HCT116 (cell line): ENCODE results near the gene TSPAN2. TPM values are rescaled to one million over a fixed set of nuclear protein-coding genes. Genes with fewer than 3 reads are reported as not detected.

Experiments used
- ATAC-seq: fragments of 200-7000 bp; cut with Tn5 transposase; 2 replicates; pipeline ENCODE4 v1.9.1; 2020; ENCODE audit warnings: mild to moderate bottlenecking, moderate library complexity
- BruUV-seq: library from RNA; stranded (reverse); fragments of 400-500 nt; replicated peaks from 2 replicates; lab custom pipeline; 2021; lab: Mats Ljungman, UMichigan
- CTCF ChIA-PET: fragments of 300-600 bp; sonication (Branson Sonifier 250); formaldehyde crosslinking; loops from one replicate; lab custom pipeline; 2021; ENCODE audit warnings: antibody characterized with exemption; lab: Charles Lee
- POLR2A ChIA-PET: fragments of 300-600, 350-600 bp; sonication (Branson Sonifier 250); formaldehyde crosslinking; loops from one replicate; lab custom pipeline; 2021; ENCODE audit warnings: antibody characterized with exemption; lab: Charles Lee
- RAD21 ChIA-PET, 2 experiments: fragments of 300-600 bp; sonication (Branson Sonifier 250); formaldehyde crosslinking; loops; one replicate each; lab custom pipeline; 2023; ENCODE audit warnings: low total read pairs in 2 of 2; ENCODE audit not compliant: uncharacterized antibody in 2 of 2, unreplicated experiment in 2 of 2, low non-redundant PET in 1 of 2; lab: Charles Lee
- DNase-seq: peaks from one replicate; pipeline ENCODE4 v3.0.0-alpha.2; 2010; ENCODE audit warnings: low read depth, low spot score
- H2AFZ ChIP-seq: fragments of 200-600 bp; shearing (Covaris generic), sonication (generic); 2 replicates; pipeline ENCODE4 v1.6.1; 2017; ENCODE audit warnings: low read depth, mixed run types, mixed read lengths, antibody characterized with exemption, low read length; ENCODE audit not compliant: poor library complexity, severe bottlenecking
- H3K27ac ChIP-seq: 2 replicates; pipeline ENCODE4 v1.5.1; 2012; ENCODE audit warnings: low read depth, low read length
- H3K27me3 ChIP-seq: fragments of 200-600 bp; sonication (generic); 2 replicates; pipeline ENCODE4 v1.6.1; 2016; ENCODE audit warnings: mixed run types, low read length, mixed read lengths; ENCODE audit not compliant: insufficient read depth
- H3K36me3 ChIP-seq, 2 experiments: fragments of 200-500 bp in 1 of 2; fragments of 200-600 bp in 1 of 2; sonication (Bioruptor generic) in 1 of 2; sonication (generic) in 1 of 2; 2 replicates each; pipeline versions ENCODE4 v1.5.1 to v1.6.1; 2014 to 2016; ENCODE audit warnings: low read length in 2 of 2, inconsistent platforms in 1 of 2, mixed read lengths in 1 of 2, mixed run types in 1 of 2; ENCODE audit not compliant: insufficient read depth in 2 of 2, control insufficient read depth in 1 of 2
- H3K4me1 ChIP-seq, 2 experiments: fragments of 200-600 bp in 1 of 2; sonication (generic) in 1 of 2; 2 replicates each; pipeline versions ENCODE4 v1.5.1 to v1.6.1; 2012 to 2017; ENCODE audit warnings: low read length in 2 of 2, inconsistent platforms in 1 of 2, mild to moderate bottlenecking in 1 of 2, mixed read lengths in 1 of 2, mixed run types in 1 of 2, moderate library complexity in 1 of 2; ENCODE audit not compliant: insufficient read depth in 2 of 2, control insufficient read depth in 1 of 2
- H3K4me2 ChIP-seq: fragments of 200-600 bp; sonication (generic); 2 replicates; pipeline ENCODE4 v1.6.1; 2017; ENCODE audit warnings: mixed run types, low read length, mixed read lengths
- H3K4me3 ChIP-seq, 2 experiments: fragments of 200-600 bp in 1 of 2; sonication (generic) in 1 of 2; replicated peaks in 1 of 2; 2 replicates each; pipeline ENCODE4 v1.5.1; 2011 to 2016; ENCODE audit warnings: low read length in 2 of 2, control low read depth in 1 of 2, low read depth in 1 of 2, mild to moderate bottlenecking in 1 of 2, mixed read lengths in 1 of 2, mixed run types in 1 of 2
- H3K79me2 ChIP-seq: fragments of 200-600 bp; sonication (generic); 2 replicates; pipeline ENCODE4 v1.6.1; 2017; ENCODE audit warnings: mild to moderate bottlenecking, mixed run types, low read length, moderate library complexity, mixed read lengths; ENCODE audit not compliant: insufficient read depth
- H3K9ac ChIP-seq: fragments of 200-600 bp; sonication (generic); 2 replicates; pipeline ENCODE4 v1.6.1; 2016; ENCODE audit warnings: low read length, mixed read lengths
- H3K9me2 ChIP-seq: fragments of 200-600 bp; sonication (generic), shearing (Covaris generic); 2 replicates; pipeline ENCODE4 v1.6.1; 2017; ENCODE audit warnings: mixed run types, mild to moderate bottlenecking, moderate library complexity; ENCODE audit not compliant: insufficient read depth
- H3K9me3 ChIP-seq, 2 experiments: fragments of 200-500 bp in 1 of 2; fragments of 200-600 bp in 1 of 2; sonication (Bioruptor generic) in 1 of 2; sonication (generic) in 1 of 2; 2 replicates each; pipeline ENCODE4 v1.6.1; 2014 to 2017; ENCODE audit warnings: low read length in 2 of 2, mixed read lengths in 2 of 2, inconsistent platforms in 1 of 2, low read depth in 1 of 2, mild to moderate bottlenecking in 1 of 2, mixed run types in 1 of 2, moderate library complexity in 1 of 2; ENCODE audit not compliant: control insufficient read depth in 1 of 2, insufficient read depth in 1 of 2
- H4K20me1 ChIP-seq: fragments of 200-600 bp; sonication (generic), shearing (Covaris generic); 2 replicates; pipeline ENCODE4 v1.6.1; 2017; ENCODE audit warnings: mixed run types, mild to moderate bottlenecking, moderate library complexity; ENCODE audit not compliant: insufficient read depth
- ATF3 ChIP-seq: IDR thresholded peaks from 2 replicates; pipeline ENCODE4 v1.6.1; 2012
- CEBPB ChIP-seq: IDR thresholded peaks from 2 replicates; pipeline ENCODE4 v1.6.1; 2012; ENCODE audit warnings: low read depth
- CTCF ChIP-seq, 3 experiments: fragments of 200-600 bp in 1 of 3; sonication (generic) in 1 of 3; IDR thresholded peaks in 2 of 3; conservative IDR thresholded peaks in 1 of 3; 2 replicates each; pipeline ENCODE4 v1.5.1; 2012 to 2017; ENCODE audit warnings: low read depth in 2 of 3, low read length in 2 of 3, antibody characterized with exemption in 1 of 3, borderline replicate concordance in 1 of 3, control low read depth in 1 of 3, mild to moderate bottlenecking in 1 of 3, mixed read lengths in 1 of 3, mixed run types in 1 of 3, moderate library complexity in 1 of 3; ENCODE audit not compliant: insufficient read depth in 1 of 3
- EGR1 ChIP-seq: IDR thresholded peaks from 2 replicates; pipeline ENCODE4 v1.6.1; 2012; ENCODE audit warnings: low read depth
- EZH2 ChIP-seq: fragments of 200-600 bp; sonication (generic); IDR thresholded peaks from 2 replicates; pipeline ENCODE4 v1.6.1; 2017; ENCODE audit warnings: antibody characterized with exemption, mixed run types
- EZH2phosphoT487 ChIP-seq: fragments of 200-600 bp; IDR thresholded peaks from 2 replicates; pipeline ENCODE4 v1.6.1; 2018; ENCODE audit warnings: antibody characterized with exemption, borderline replicate concordance
- FOSL1 ChIP-seq: IDR thresholded peaks from 2 replicates; pipeline ENCODE4 v1.6.1; 2012; ENCODE audit warnings: low read depth
- MAX ChIP-seq: IDR thresholded peaks from 2 replicates; pipeline ENCODE4 v1.6.1; 2012
- POLR2A ChIP-seq: IDR thresholded peaks from 2 replicates; pipeline ENCODE4 v1.7.0; 2011; ENCODE audit warnings: borderline replicate concordance; ENCODE audit not compliant: insufficient read depth, insufficient read length; ENCODE audit errors: extremely low read depth
- RAD21 ChIP-seq: IDR thresholded peaks from 2 replicates; pipeline ENCODE4 v1.6.1; 2012; ENCODE audit warnings: low read depth, mild to moderate bottlenecking
- REST ChIP-seq: IDR thresholded peaks from 2 replicates; pipeline ENCODE4 v1.6.1; 2012; ENCODE audit warnings: low read depth
- SP1 ChIP-seq: IDR thresholded peaks from 2 replicates; pipeline ENCODE4 v1.6.1; 2012; ENCODE audit warnings: low read depth
- SRF ChIP-seq: IDR thresholded peaks from 2 replicates; pipeline ENCODE4 v1.6.1; 2012; ENCODE audit warnings: low read depth
- YY1 ChIP-seq: IDR thresholded peaks from 2 replicates; pipeline ENCODE4 v1.6.1; 2011; ENCODE audit warnings: low read length, low read depth, moderate library complexity, mild to moderate bottlenecking; ENCODE audit not compliant: insufficient replicate concordance; ENCODE audit errors: extremely low read depth
- ZBTB33 ChIP-seq: IDR thresholded peaks from 2 replicates; pipeline ENCODE4 v1.6.1; 2011; ENCODE audit warnings: mild to moderate bottlenecking, low read length, moderate library complexity; ENCODE audit not compliant: insufficient replicate concordance; ENCODE audit errors: extremely low read depth
- ZFX ChIP-seq: fragments of 450-650 bp; IDR thresholded peaks from 2 replicates; pipeline ENCODE4 v1.6.1; 2017
- ZNF274 ChIP-seq: fragments of 200-500 bp; sonication (Bioruptor generic); IDR thresholded peaks from 2 replicates; pipeline ENCODE4 v1.6.1; 2014; ENCODE audit warnings: mild to moderate bottlenecking, low read depth, low read length, inconsistent platforms
- intact Hi-C: fragments of 100-400 bp; cut with micrococcal nuclease; formaldehyde crosslinking; loops from 2 replicates; pipeline ENCODE4 v1.10.0; 2022
- total RNA-seq: library from RNA; stranded (reverse); gene quantifications from one replicate; pipeline ENCODE4 v1.2.1, GENCODE V29; 2021; ENCODE audit not compliant: unreplicated experiment

The TSPAN2 gene
- total RNA-seq, 1 experiment from 2014 or later = 0.98 TPM

GRCh38 chr1:115116512-115116911 lies 27.2 kb upstream of the TSPAN2 start:
- intact Hi-C loops = loop anchor here (10.0 kb wide), 1 partner anchor 1142 kb away; the partner anchor contains the start of gene OLFML3
- no peak overlapping the region for H3K4me3 ChIP-seq
- TF ChIP-seq MAX = no peak
- no peak for TF ChIP-seq POLR2A
- no peak for TF ChIP-seq ATF3
- no peak for TF ChIP-seq ZFX
- TF ChIP-seq EZH2phosphoT487 = no peak
- TF ChIP-seq EGR1 = no peak
- no peak for TF ChIP-seq REST
- no peak for TF ChIP-seq SRF
- TF ChIP-seq CTCF (IDR thresholded peaks at IDR 0.05 in 2 of 3, conservative IDR thresholded peaks at IDR 0.05 in 1 of 3; ENCODE audit: borderline replicate concordance in 1 of 3, insufficient read depth in 1 of 3, low read depth in 2 of 3, low read length in 2 of 3) = no peak
- no peak for TF ChIP-seq ZBTB33
- TF ChIP-seq ZNF274 = no peak
- no peak for TF ChIP-seq RAD21
- no peak for TF ChIP-seq CEBPB
- TF ChIP-seq YY1 = no peak
- no peak for TF ChIP-seq SP1
- no peak for TF ChIP-seq FOSL1
- no peak for TF ChIP-seq EZH2
- TF ChIP-seq, all 23 proteins: peak for 0
- H3K9me2 ChIP-seq = no peaks in the 10 kb centered on the region
- no peak overlapping the region for H3K27ac ChIP-seq
- H3K4me1 ChIP-seq = peaks cover 12 to 31% of the 10 kb centered on the region in 2 experiments; a peak in 3 of 4 replicates
- no peak overlapping the region for H2AFZ ChIP-seq
- H3K9ac ChIP-seq = no peak overlapping the region
- no peaks in the 10 kb centered on the region for H3K27me3 ChIP-seq
- H3K36me3 ChIP-seq = no peaks in the 10 kb centered on the region
- no TSS peak for BruUV-seq
- no peaks in the 10 kb centered on the region for H3K79me2 ChIP-seq
- DNase-seq (no peak), ATAC-seq (no peak)
- CTCF ChIA-PET = no interaction called here
- no peaks in the 10 kb centered on the region for H4K20me1 ChIP-seq
- no peak overlapping the region for H3K4me2 ChIP-seq
- H3K9me3 ChIP-seq = no peaks in the 10 kb centered on the region
- POLR2A ChIA-PET = no interaction called here
- RAD21 ChIA-PET = no interaction called here
